Calu3 (cell line): ENCODE results near the gene DOCK1. TPM values are rescaled to one million over a fixed set of nuclear protein-coding genes. Genes with fewer than 3 reads are reported as not detected.

Source experiments
- BruUV-seq: library from RNA; stranded (reverse); fragments of 400-500 nt; replicated peaks from 2 replicates; lab custom pipeline; 2021; lab: Mats Ljungman, UMichigan
- CTCF ChIA-PET: fragments of 300-600 bp; sonication (Branson Sonifier 250); formaldehyde crosslinking; loops from one replicate; lab custom pipeline; 2022; ENCODE audit warnings: antibody characterized with exemption; lab: Charles Lee
- DNase-seq: peaks from one replicate; pipeline ENCODE4 v3.0.0; 2022
- H3K27ac Mint-ChIP-seq: one replicate; pipeline ENCODE4 v1.8.0; 2022; ENCODE audit warnings: mixed read lengths; ENCODE audit not compliant: unreplicated experiment
- H3K27me3 Mint-ChIP-seq: one replicate; pipeline ENCODE4 v1.8.0; 2022; ENCODE audit warnings: mixed read lengths; ENCODE audit not compliant: unreplicated experiment
- H3K36me3 Mint-ChIP-seq: one replicate; pipeline ENCODE4 v1.8.0; 2022; ENCODE audit warnings: mild to moderate bottlenecking, moderate library complexity, mixed read lengths; ENCODE audit not compliant: insufficient read depth, unreplicated experiment
- H3K4me1 Mint-ChIP-seq: one replicate; pipeline ENCODE4 v1.8.0; 2022; ENCODE audit warnings: mild to moderate bottlenecking, low read depth, mixed read lengths; ENCODE audit not compliant: unreplicated experiment
- H3K4me3 Mint-ChIP-seq: one replicate; pipeline ENCODE4 v1.8.0; 2022; ENCODE audit warnings: mild to moderate bottlenecking, low read depth, moderate library complexity, mixed read lengths; ENCODE audit not compliant: unreplicated experiment
- H3K9me3 Mint-ChIP-seq: one replicate; pipeline ENCODE4 v1.8.0; 2022; ENCODE audit warnings: low read depth, mixed read lengths; ENCODE audit not compliant: unreplicated experiment
- CTCF ChIP-seq: fragments of 200-600 bp; IDR thresholded peaks from one replicate; pipeline ENCODE4 v1.8.0; 2022; ENCODE audit warnings: antibody characterized with exemption; ENCODE audit not compliant: unreplicated experiment
- intact Hi-C: fragments of 100-400 bp; cut with micrococcal nuclease; formaldehyde crosslinking; loops from one replicate; pipeline ENCODE4 v1.10.0; 2022; ENCODE audit not compliant: unreplicated experiment
- total RNA-seq: library from RNA; stranded (reverse); gene quantifications from 2 replicates; pipeline ENCODE4 v1.2.3, GENCODE V29; 2022

DOCK1 gene
- total RNA-seq, 1 experiment from 2014 or later, result 34.2 TPM

GRCh38 chr10:127405221-127405620 is 500.0 kb downstream of the DOCK1 start:
- H3K36me3 Mint-ChIP-seq, result no peaks in the 10 kb centered on the region
- BruUV-seq, result no TSS peak
- no peak overlapping the region for H3K4me3 Mint-ChIP-seq
- H3K4me1 Mint-ChIP-seq, result no peaks in the 10 kb centered on the region
- no peak for DNase-seq
- H3K27ac Mint-ChIP-seq, result no peak overlapping the region
- CTCF ChIA-PET, result no interaction called here
- no peak for TF ChIP-seq CTCF
- no peaks in the 10 kb centered on the region for H3K27me3 Mint-ChIP-seq
- intact Hi-C loops, result no loop called here
- no peaks in the 10 kb centered on the region for H3K9me3 Mint-ChIP-seq

GRCh38 chr10:127406018-127406550 is 500.9 kb downstream of the DOCK1 start:
- H3K4me3 Mint-ChIP-seq, result no peak overlapping the region
- intact Hi-C loops, result no loop called here
- H3K9me3 Mint-ChIP-seq, result no peaks in the 10 kb centered on the region
- no peaks in the 10 kb centered on the region for H3K36me3 Mint-ChIP-seq
- no peaks in the 10 kb centered on the region for H3K4me1 Mint-ChIP-seq
- TF ChIP-seq CTCF, result no peak
- CTCF ChIA-PET, result no interaction called here
- no TSS peak for BruUV-seq
- no peaks in the 10 kb centered on the region for H3K27me3 Mint-ChIP-seq
- no peak overlapping the region for H3K27ac Mint-ChIP-seq
- DNase-seq, result no peak

GRCh38 chr10:127407551-127407950 is 502.3 kb downstream of the DOCK1 start:
- no peak for TF ChIP-seq CTCF
- Mint-ChIP-seq H3K4me3 (no peak overlapping the region), H3K36me3 (no peaks in the 10 kb centered on the region), H3K27ac (no peak overlapping the region), H3K27me3 (no peaks in the 10 kb centered on the region), H3K9me3 (no peaks in the 10 kb centered on the region), H3K4me1 (no peaks in the 10 kb centered on the region)
- BruUV-seq, result no TSS peak
- no peak for DNase-seq
- CTCF ChIA-PET, result no interaction called here
- intact Hi-C loops, result no loop called here

GRCh38 chr10:127408112-127408710 is 503.0 kb downstream of the DOCK1 start:
- Mint-ChIP-seq H3K9me3 (no peaks in the 10 kb centered on the region), H3K4me3 (no peak overlapping the region), H3K36me3 (no peaks in the 10 kb centered on the region), H3K27ac (no peak overlapping the region), H3K27me3 (no peaks in the 10 kb centered on the region), H3K4me1 (no peaks in the 10 kb centered on the region)
- BruUV-seq, result no TSS peak
- TF ChIP-seq CTCF, result no peak
- CTCF ChIA-PET, result no interaction called here
- intact Hi-C loops, result no loop called here
- no peak for DNase-seq
